Measurements from ENCODE around the gene KANSL1.

Gene KANSL1

GRCh38 chr17:45993962-45994627, 199.1 kb downstream of the KANSL1 start:
- DNase-seq: no peak

DNA sequence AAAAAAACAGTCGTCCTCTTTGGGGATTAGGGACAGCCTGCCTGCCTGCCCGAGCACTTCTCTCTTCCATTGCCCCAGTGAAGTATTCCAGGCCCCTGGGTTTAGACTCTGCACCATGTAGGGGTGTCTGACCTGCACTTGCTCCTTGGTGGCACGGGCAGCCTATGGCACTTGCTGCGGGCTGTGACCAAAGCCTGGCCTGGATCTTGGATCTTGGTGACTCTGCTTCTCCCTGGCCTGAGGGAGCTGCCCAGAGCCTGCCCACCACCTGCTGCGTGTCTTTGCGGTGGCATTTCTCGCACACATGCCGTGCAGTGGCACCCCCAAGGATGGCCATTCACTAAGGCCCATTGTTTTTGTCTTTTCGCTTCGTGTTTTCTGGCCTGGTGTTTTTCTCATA, 200.3 kb downstream of the KANSL1 start:
- DNase-seq: no peak

- DNase-seq: no peak
Measured at GRCh38 chr17:45992175-45992574, 201.1 kb downstream of the KANSL1 start.

- no peak for DNase-seq
Measured at GRCh38 chr17:45991341-45991740, 201.9 kb downstream of the KANSL1 start.

DNA sequence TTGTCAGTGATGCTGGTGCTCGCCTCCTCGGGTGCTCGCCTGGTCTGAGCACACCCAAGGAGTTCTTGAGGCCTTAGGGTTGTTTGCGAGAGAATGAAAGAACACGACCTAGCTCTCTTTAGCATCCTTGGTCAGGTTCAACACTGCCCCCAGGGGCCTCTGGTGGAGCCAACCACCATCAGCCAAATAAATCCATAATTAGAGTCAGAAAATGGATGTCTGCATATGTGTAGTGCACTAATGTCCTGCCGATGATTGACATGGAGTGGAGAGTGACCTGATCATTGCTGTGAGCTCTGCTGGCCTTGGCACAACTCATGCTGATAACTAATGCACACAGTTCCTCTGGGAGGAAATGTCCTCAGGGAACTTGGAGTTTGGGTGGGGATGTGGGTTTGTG, 202.3 kb downstream of the KANSL1 start:
- DNase-seq: no peak

GRCh38 chr17:45989759-45990158, 203.5 kb downstream of the KANSL1 start:
- DNase-seq: no peak

- DNase-seq: no peak
Measured at GRCh38 chr17:45987706-45988105, 205.5 kb downstream of the KANSL1 start.

DNA sequence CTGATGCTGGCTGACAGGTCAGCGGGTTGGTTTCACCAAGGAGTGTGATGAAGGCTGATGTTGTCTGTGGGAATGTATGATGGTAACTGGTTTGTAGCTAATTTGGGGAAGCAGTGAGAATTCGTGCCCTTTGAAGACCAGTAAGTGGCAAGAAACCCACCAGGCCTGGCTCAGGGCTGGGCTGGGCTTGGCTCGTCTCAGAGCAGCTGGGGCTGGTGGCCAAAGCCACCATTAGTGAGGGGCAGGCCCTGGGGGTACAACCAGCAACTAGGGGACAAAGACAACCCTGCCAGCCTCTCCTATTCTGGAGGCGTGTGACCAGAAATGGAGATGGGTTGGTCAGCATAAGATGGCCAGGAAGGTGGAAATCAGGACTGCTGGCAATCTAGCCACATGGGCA, 207.2 kb downstream of the KANSL1 start:
- DNase-seq: no peak

DNA sequence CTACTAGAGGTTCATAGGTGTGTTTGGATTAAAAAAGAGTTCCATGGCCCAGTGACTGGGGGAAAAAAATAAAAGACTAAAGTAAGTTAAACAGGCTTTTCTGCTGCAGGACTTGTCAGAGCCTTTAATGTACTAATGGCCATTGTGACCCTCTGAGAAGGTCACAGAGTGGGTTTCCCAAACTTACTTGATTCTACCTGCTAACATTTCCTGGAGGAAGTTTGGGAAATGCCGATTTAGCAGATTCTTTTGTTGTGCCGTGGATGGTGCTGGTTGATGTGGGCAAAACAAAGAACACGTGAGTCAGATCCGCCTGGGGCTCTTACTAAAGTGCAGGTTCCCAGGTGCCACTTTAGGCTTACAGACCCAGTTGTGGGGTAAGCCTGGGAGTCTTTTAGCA, 207.8 kb downstream of the KANSL1 start:
- DNase-seq: no peak

DNA sequence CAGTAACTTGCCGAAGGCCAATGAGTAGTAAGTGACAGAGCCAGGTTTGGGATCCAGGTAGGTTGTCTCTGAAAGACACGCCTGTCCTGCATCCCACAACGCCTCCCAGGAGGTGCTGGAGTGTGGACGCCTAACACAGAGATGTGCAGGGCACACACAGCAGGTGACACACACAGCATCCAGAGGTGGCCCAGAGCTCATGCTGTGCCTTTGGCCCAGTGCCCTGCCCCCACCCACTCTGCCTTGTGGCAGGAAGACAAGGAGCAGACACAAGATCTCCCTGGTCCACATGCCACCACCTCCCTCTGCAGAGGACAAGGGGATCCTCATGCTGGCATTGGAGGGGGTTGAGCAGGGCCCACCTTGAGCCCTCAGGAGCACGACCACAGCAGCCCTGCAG, 208.9 kb downstream of the KANSL1 start:
- no peak for DNase-seq

GRCh38 chr17:45983614-45984310, 209.5 kb downstream of the KANSL1 start:
- DNase-seq: no peak

DNA sequence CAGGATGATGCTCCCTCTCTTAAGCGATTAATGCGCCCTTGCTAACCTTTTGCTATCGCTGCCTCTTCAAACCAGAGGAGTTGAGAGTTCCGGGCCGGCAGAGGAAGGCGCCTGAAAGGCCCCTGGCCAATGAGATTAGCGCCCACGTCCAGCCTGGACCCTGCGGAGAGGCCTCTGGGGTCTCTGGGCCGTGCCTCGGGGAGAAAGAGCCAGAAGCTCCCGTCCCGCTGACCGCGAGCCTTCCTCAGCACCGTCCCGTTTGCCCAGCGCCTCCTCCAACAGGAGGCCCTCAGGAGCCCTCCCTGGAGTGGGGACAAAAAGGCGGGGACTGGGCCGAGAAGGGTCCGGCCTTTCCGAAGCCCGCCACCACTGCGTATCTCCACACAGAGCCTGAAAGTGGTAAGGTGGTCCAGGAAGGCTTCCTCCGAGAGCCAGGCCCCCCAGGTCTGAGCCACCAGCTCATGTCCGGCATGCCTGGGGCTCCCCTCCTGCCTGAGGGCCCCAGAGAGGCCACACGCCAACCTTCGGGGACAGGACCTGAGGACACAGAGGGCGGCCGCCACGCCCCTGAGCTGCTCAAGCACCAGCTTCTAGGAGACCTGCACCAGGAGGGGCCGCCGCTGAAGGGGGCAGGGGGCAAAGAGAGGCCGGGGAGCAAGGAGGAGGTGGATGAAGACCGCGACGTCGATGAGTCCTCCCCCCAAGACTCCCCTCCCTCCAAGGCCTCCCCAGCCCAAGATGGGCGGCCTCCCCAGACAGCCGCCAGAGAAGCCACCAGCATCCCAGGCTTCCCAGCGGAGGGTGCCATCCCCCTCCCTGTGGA, 210.2 kb downstream of the KANSL1 start:
- no peak for DNase-seq

GRCh38 chr17:45981306-45981705, 211.9 kb downstream of the KANSL1 start:
- no peak for DNase-seq

DNA sequence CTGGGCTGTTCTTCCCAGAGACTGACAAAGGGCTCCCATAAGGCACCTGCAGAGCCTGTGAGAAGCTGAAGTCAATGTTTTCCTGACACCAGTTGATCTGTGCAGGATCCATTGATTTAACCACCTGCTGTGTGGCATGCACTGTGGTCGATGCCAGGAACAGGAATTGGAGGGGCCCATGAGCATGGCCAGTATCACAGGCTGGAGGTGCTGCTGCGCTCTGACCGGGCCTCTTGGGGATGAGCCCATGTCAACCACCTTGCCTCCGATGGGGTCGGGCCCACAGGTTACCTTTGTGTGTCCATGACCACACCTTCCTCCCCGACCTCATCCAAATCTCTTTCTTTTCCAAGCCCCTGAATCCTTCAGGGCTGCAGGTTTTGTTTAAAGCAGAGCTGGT, 212.4 kb downstream of the KANSL1 start:
- DNase-seq: no peak

Data from NCI-H2107 (cell line).